ENCODE data around the gene GRPEL2.
A peak's percentile ranks its signal among the peaks of the same experiment; 100 is the strongest.

Gene GRPEL2

GRCh38 chr5:149345147-149345891, at the start of gene GRPEL2:
Gene GRPEL2 (plus strand): TSS chr5:149345499. CDS start chr5:149345540, 41 bp downstream.
- Histone ChIP-seq H3K9ac (ENCODE audit: low read depth, low read length) (peak within 1 kb of the TSS; percentile 94), H3K36me3 (ENCODE audit: control insufficient read depth, insufficient read depth, low read length) (peaks cover 17% of the 10 kb centered on the region), H3K9me3 (ENCODE audit: control insufficient read depth, insufficient read depth, low read length) (no peaks in the 10 kb centered on the region), H3K27me3 (ENCODE audit: control insufficient read depth, insufficient read depth, low read length) (no peaks in the 10 kb centered on the region), H3K4me1 (ENCODE audit: control insufficient read depth, insufficient read depth, low read length) (no peaks in the 10 kb centered on the region), H3K4me3 (ENCODE audit: low read depth, low read length) (peak within 1 kb of the TSS; percentile 99)

DNA sequence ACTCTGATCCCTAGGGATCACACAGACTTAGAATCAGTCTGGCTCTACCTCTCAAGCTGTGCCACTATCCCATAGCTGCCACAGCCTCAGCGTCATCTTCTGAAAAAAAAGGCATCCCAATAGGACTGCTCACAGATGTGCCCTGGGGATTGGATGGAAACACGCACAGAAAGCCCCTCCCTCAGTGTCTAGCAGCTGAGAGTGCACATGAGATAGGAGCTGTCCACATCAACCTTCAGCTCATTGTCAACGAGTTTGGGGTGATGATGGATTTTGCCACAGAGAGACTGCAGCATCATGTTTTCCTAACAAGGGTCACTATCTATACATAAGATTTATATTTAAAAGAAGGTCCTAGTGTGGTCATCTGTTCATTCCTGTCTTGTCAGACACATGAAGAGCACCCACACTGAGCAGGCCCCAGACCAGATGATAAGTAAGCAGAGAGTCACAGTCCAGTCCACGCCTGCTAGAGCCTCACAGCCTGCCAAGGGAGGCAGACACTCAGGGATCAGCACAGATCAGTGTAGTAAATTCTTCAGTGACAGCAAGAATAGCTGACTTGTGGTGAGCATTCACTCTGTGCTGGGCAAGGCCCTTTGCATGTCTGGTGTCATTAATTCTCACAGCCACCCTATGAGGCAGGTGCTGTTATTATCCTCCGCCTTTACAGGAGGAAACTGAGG, 47.8 kb upstream of the GRPEL2 start:
- no peaks in the 10 kb centered on the region for H3K9me3 ChIP-seq (ENCODE audit: control insufficient read depth, insufficient read depth, low read length)
- H3K27me3 ChIP-seq (ENCODE audit: control insufficient read depth, insufficient read depth, low read length) = no peaks in the 10 kb centered on the region
- H3K4me1 ChIP-seq (ENCODE audit: control insufficient read depth, insufficient read depth, low read length) = no peaks in the 10 kb centered on the region
- H3K9ac ChIP-seq (ENCODE audit: low read depth, low read length) = no peak overlapping the region
- no peak overlapping the region for H3K4me3 ChIP-seq (ENCODE audit: low read depth, low read length)
- no peaks in the 10 kb centered on the region for H3K36me3 ChIP-seq (ENCODE audit: control insufficient read depth, insufficient read depth, low read length)

- Histone ChIP-seq H3K9ac (ENCODE audit: low read depth, low read length) (no peak overlapping the region), H3K9me3 (ENCODE audit: control insufficient read depth, insufficient read depth, low read length) (no peaks in the 10 kb centered on the region), H3K4me1 (ENCODE audit: control insufficient read depth, insufficient read depth, low read length) (no peaks in the 10 kb centered on the region), H3K36me3 (ENCODE audit: control insufficient read depth, insufficient read depth, low read length) (no peaks in the 10 kb centered on the region), H3K4me3 (ENCODE audit: low read depth, low read length) (no peak overlapping the region), H3K27me3 (ENCODE audit: control insufficient read depth, insufficient read depth, low read length) (no peaks in the 10 kb centered on the region)
Measured at GRCh38 chr5:149298163-149298562, 47.1 kb upstream of the GRPEL2 start.

- no peaks in the 10 kb centered on the region for H3K4me1 ChIP-seq (ENCODE audit: control insufficient read depth, insufficient read depth, low read length)
- no peaks in the 10 kb centered on the region for H3K27me3 ChIP-seq (ENCODE audit: control insufficient read depth, insufficient read depth, low read length)
- H3K36me3 ChIP-seq (ENCODE audit: control insufficient read depth, insufficient read depth, low read length) = no peaks in the 10 kb centered on the region
- H3K9ac ChIP-seq (ENCODE audit: low read depth, low read length) = no peak overlapping the region
- H3K4me3 ChIP-seq (ENCODE audit: low read depth, low read length) = no peak overlapping the region
- no peaks in the 10 kb centered on the region for H3K9me3 ChIP-seq (ENCODE audit: control insufficient read depth, insufficient read depth, low read length)
Measured at GRCh38 chr5:149298842-149299404, 46.4 kb upstream of the GRPEL2 start.

DNA sequence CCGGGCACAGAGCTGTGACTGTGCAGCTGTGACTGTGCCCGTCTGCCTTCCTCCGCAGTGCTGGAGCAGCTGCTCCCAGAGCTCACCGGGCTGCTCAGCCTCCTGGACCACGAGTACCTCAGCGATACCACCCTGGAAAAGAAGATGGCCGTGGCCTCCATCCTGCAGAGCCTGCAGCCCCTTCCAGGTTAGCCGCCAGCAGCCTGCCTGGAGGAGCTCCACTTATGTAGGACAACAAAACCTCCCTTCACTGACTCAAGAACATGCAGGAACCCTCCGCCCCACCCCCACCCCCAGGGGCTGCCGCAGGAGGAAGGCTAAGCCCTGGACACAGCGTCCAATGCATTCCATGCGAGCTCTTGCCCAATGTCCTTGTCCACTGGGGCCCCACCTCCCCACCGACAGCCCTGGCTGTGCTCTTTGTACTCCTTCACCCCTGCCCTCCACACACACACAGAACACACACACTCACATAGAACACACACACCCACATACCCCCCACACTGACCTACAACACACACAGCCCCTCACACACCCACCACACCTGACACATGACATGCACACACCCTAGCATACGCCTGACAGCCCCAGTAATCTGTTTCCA, 45.7 kb upstream of the GRPEL2 start:
- Histone ChIP-seq H3K4me3 (ENCODE audit: low read depth, low read length) (no peak overlapping the region), H3K9me3 (ENCODE audit: control insufficient read depth, insufficient read depth, low read length) (no peaks in the 10 kb centered on the region), H3K27me3 (ENCODE audit: control insufficient read depth, insufficient read depth, low read length) (no peaks in the 10 kb centered on the region), H3K4me1 (ENCODE audit: control insufficient read depth, insufficient read depth, low read length) (no peaks in the 10 kb centered on the region), H3K9ac (ENCODE audit: low read depth, low read length) (no peak overlapping the region), H3K36me3 (ENCODE audit: control insufficient read depth, insufficient read depth, low read length) (no peaks in the 10 kb centered on the region)

GRCh38 chr5:149300441-149300840, 44.9 kb upstream of the GRPEL2 start:
- H3K9ac ChIP-seq (ENCODE audit: low read depth, low read length) = no peak overlapping the region
- no peaks in the 10 kb centered on the region for H3K36me3 ChIP-seq (ENCODE audit: control insufficient read depth, insufficient read depth, low read length)
- H3K9me3 ChIP-seq (ENCODE audit: control insufficient read depth, insufficient read depth, low read length) = no peaks in the 10 kb centered on the region
- H3K4me3 ChIP-seq (ENCODE audit: low read depth, low read length) = no peak overlapping the region
- no peaks in the 10 kb centered on the region for H3K27me3 ChIP-seq (ENCODE audit: control insufficient read depth, insufficient read depth, low read length)
- H3K4me1 ChIP-seq (ENCODE audit: control insufficient read depth, insufficient read depth, low read length) = no peaks in the 10 kb centered on the region

DNA sequence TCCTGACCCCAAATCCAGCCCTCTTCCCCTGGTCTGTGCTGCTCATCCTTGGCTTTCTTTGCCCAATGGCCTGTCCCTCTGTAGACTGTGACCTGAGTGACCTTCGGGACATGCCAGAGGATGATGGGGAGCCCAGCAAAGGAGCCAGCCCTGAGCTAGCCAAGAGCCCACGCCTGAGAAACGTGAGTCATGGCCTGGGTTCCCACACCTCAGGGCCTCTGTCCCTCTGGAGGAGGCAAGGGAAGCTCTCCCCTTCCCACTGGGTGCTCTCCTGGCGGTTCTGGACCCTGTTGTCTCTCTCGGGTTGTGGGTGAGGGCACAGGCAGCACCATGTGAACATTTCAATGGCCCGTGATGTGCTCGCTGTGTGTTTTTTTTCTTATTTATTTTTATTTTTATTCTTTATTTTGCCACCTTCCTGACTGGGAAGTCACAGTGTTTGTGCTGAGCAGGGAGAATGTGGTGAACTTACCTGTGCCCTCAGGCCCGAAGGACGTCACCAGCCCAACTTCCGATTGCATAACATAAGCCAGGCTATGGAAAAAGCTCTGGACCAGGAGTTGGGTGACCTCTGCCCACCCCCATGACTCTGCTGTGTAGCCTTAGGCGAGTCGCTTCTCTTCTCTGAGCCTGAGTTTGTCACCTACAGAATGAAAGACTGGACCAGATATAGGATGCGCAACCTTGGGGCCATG, 44.1 kb upstream of the GRPEL2 start:
- no peaks in the 10 kb centered on the region for H3K36me3 ChIP-seq (ENCODE audit: control insufficient read depth, insufficient read depth, low read length)
- H3K4me1 ChIP-seq (ENCODE audit: control insufficient read depth, insufficient read depth, low read length) = no peaks in the 10 kb centered on the region

DNA sequence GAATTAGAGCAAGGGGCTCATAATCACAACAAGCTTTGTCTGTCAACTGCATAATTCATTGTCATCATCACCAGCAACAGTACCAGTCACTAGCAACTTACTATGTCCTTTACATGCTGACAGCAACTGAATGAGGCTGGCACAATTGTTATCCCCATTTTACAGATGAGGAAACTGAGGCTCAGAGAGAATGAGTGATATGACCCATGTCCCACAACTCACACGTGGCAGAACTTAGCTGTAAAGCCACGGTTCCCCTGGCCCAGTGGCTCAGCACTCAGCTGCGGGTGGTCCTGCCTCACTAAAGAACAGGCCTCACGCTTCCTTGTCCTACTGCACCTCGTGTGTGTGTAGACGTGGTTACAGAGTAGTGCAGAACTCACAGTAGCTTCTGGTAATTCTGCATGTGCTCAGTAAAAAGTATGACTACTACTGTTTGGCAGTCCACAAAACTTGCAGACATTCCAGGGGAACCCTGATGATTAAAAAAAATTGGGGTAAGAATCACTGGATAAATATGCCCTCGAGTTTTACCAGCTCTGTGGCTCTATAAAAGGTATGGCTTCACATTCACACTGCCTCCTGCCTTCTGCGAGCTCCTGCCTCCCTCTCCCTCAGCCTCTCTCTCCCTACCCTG, 43.4 kb upstream of the GRPEL2 start:
- no peaks in the 10 kb centered on the region for H3K4me1 ChIP-seq (ENCODE audit: control insufficient read depth, insufficient read depth, low read length)
- H3K27me3 ChIP-seq (ENCODE audit: control insufficient read depth, insufficient read depth, low read length) = no peaks in the 10 kb centered on the region
- H3K4me3 ChIP-seq (ENCODE audit: low read depth, low read length) = no peak overlapping the region
- no peak overlapping the region for H3K9ac ChIP-seq (ENCODE audit: low read depth, low read length)
- H3K36me3 ChIP-seq (ENCODE audit: control insufficient read depth, insufficient read depth, low read length) = no peaks in the 10 kb centered on the region
- no peaks in the 10 kb centered on the region for H3K9me3 ChIP-seq (ENCODE audit: control insufficient read depth, insufficient read depth, low read length)

More for the DNA sequence above, 44.1 kb upstream of the GRPEL2 start:
- Histone ChIP-seq H3K9ac (ENCODE audit: low read depth, low read length) (no peak overlapping the region), H3K4me3 (ENCODE audit: low read depth, low read length) (no peak overlapping the region), H3K27me3 (ENCODE audit: control insufficient read depth, insufficient read depth, low read length) (no peaks in the 10 kb centered on the region), H3K9me3 (ENCODE audit: control insufficient read depth, insufficient read depth, low read length) (no peaks in the 10 kb centered on the region)

DNA sequence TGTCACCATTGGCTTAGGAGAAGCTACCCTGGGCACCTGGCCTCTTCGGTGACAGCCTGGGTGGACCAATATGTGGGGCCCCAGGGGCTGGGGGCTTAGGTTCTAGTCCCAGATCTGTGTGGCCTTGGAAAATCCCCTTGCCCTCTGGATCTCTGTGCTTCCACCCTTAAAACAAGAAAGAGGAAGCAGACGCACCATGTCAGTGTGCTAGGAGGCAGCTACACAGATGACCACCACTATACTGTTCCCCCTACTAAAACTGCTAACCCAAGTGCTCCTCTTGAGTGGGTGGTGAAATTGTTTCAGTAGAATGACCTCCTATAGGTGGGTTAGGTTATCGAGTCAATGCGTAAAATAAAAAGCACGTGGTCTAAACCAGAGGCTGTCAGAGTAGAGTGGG, 42.7 kb upstream of the GRPEL2 start:
- Histone ChIP-seq H3K27me3 (ENCODE audit: control insufficient read depth, insufficient read depth, low read length) (no peaks in the 10 kb centered on the region), H3K4me3 (ENCODE audit: low read depth, low read length) (no peak overlapping the region), H3K36me3 (ENCODE audit: control insufficient read depth, insufficient read depth, low read length) (no peaks in the 10 kb centered on the region), H3K4me1 (ENCODE audit: control insufficient read depth, insufficient read depth, low read length) (no peaks in the 10 kb centered on the region), H3K9ac (ENCODE audit: low read depth, low read length) (no peak overlapping the region), H3K9me3 (ENCODE audit: control insufficient read depth, insufficient read depth, low read length) (no peaks in the 10 kb centered on the region)

DNA sequence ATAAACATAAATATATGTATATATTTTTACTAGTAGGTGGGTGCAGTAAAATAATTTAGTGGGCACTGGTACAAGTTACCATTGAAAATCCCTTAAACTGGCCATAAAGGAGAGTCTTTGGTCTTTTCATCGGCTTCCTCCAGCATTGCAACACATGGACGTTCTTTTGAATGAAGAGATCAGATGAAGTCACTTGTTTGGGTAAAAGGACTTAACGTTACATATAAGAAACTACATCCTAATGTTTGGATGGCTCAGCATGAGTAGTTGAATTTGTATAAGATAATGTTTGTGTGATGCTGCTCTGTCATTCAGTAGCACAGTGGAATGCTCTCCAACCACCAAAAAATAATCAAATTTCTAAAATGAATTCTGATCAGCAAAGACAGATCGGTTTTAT, 42.1 kb upstream of the GRPEL2 start:
- H3K9me3 ChIP-seq (ENCODE audit: control insufficient read depth, insufficient read depth, low read length) = no peaks in the 10 kb centered on the region
- no peak overlapping the region for H3K9ac ChIP-seq (ENCODE audit: low read depth, low read length)
- no peaks in the 10 kb centered on the region for H3K36me3 ChIP-seq (ENCODE audit: control insufficient read depth, insufficient read depth, low read length)
- H3K27me3 ChIP-seq (ENCODE audit: control insufficient read depth, insufficient read depth, low read length) = no peaks in the 10 kb centered on the region
- H3K4me1 ChIP-seq (ENCODE audit: control insufficient read depth, insufficient read depth, low read length) = no peaks in the 10 kb centered on the region
- H3K4me3 ChIP-seq (ENCODE audit: low read depth, low read length) = no peak overlapping the region
